ENCODE measurements around the gene NUP62.
"Not testable (repeated sequence)": the region's sequence is repeated elsewhere in the genome, so short reads cannot be mapped to it uniquely, and the experiment has no call there.

Gene NUP62

DNA sequence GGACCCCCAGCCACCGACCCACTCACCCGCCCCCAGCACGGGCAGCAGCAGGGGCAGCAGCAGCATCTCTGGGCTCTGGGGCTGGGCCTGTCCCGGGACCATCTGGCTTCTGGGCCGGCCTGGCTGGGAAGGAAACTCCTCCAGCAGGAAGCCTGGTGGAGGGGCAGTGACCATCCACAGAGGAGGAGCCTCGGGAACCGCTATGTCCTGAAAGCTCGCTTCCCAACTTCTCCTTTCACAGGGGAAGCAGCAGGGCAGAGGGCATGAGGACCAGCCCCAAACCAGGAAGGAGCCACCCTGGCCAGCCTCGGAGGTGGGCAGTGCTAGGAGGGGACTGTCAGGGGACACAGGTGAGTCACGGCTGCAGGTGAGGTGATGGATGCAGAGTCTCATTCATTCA, 31.7 kb upstream of the NUP62 start, which contains the start of gene SIGLEC11:
Gene SIGLEC11, minus strand, starts transcription at position 193 of the 400 bp plus-strand sequence. Its CDS starts 91 bp downstream, at position 102.
- not testable (repeated sequence) for H3K27me3 ChIP-seq (ENCODE audit: control insufficient read depth in 1 of 2, insufficient read depth in 2 of 2, low read length in 2 of 2); H3K9me3 ChIP-seq (ENCODE audit: low read length); H3K4me1 ChIP-seq (ENCODE audit: insufficient read depth, low read length); H3K36me3 ChIP-seq (ENCODE audit: insufficient read depth, low read length); H3K4me3 ChIP-seq (ENCODE audit: low read depth in 1 of 2, low read length in 2 of 2); H3K27ac ChIP-seq (ENCODE audit: low read depth, low read length); H3K9ac ChIP-seq (ENCODE audit: low read length)

DNA sequence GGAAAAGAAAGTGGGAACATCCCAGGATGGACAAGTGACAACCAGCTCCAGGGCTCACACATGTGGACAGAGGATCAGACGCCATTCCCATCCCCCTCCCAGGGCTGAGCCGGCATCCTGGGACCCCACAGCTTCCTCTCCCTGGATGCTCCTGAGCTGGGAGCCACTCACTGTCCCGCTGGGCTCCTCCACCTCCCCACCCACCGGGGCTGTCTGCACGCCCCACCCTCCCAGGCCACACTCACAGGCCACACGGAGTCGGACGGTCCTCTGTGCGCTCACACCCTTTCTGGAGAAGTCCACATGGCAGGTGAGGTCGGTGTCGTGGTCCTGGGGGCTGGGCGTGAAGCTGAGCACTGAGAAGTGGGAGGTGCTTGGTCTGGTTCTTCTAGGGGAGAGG, 30.6 kb upstream of the NUP62 start:
- H3K27me3 ChIP-seq (ENCODE audit: control insufficient read depth in 1 of 2, insufficient read depth in 2 of 2, low read length in 2 of 2); H3K9ac ChIP-seq (ENCODE audit: low read length); H3K36me3 ChIP-seq (ENCODE audit: insufficient read depth, low read length); H3K9me3 ChIP-seq (ENCODE audit: low read length); H3K27ac ChIP-seq (ENCODE audit: low read depth, low read length); H3K4me3 ChIP-seq (ENCODE audit: low read depth in 1 of 2, low read length in 2 of 2); H3K4me1 ChIP-seq (ENCODE audit: insufficient read depth, low read length): not testable (repeated sequence)

DNA sequence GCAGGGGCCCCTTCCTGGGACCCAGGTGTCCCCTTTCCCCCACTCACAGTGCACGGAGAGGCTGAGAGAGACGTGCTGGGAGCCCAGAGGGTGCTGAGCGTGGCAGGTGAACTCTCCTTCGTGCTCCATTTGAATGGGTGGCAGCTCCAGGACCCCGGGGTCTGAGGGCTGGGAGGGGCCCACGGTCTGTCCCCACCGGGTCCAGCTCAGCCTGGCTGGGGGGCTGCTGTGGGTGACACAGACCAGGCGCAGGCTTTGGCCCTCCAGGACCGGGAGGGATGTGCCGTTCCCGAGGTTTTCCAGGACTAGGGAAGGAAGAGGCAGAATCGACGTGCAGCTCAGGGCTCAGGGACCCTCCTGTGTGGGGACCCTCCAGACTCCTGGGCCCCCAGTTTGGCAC, 29.3 kb upstream of the NUP62 start:
- not testable (repeated sequence) for H3K36me3 ChIP-seq (ENCODE audit: insufficient read depth, low read length); H3K9ac ChIP-seq (ENCODE audit: low read length); H3K9me3 ChIP-seq (ENCODE audit: low read length); H3K4me1 ChIP-seq (ENCODE audit: insufficient read depth, low read length); H3K4me3 ChIP-seq (ENCODE audit: low read depth in 1 of 2, low read length in 2 of 2); H3K27ac ChIP-seq (ENCODE audit: low read depth, low read length)
- H3K27me3 ChIP-seq (ENCODE audit: control insufficient read depth in 1 of 2, insufficient read depth in 2 of 2, low read length in 2 of 2), result peaks cover 8 to 11% of the 10 kb centered on the region in 2 donors

GRCh38 chr19:49958144-49958543, 28.8 kb upstream of the NUP62 start:
- H3K9me3 ChIP-seq (ENCODE audit: low read length); H3K4me1 ChIP-seq (ENCODE audit: insufficient read depth, low read length); H3K36me3 ChIP-seq (ENCODE audit: insufficient read depth, low read length); H3K27ac ChIP-seq (ENCODE audit: low read depth, low read length); H3K4me3 ChIP-seq (ENCODE audit: low read depth in 1 of 2, low read length in 2 of 2); H3K9ac ChIP-seq (ENCODE audit: low read length): not testable (repeated sequence)
- peaks cover 8 to 11% of the 10 kb centered on the region in 2 donors for H3K27me3 ChIP-seq (ENCODE audit: control insufficient read depth in 1 of 2, insufficient read depth in 2 of 2, low read length in 2 of 2)

GRCh38 chr19:49957262-49957915, 28.1 kb upstream of the NUP62 start:
- peaks cover 8% of the 10 kb centered on the region for H3K4me1 ChIP-seq (ENCODE audit: insufficient read depth, low read length)
- no peak overlapping the region for H3K4me3 ChIP-seq (ENCODE audit: low read depth in 1 of 2, low read length in 2 of 2)
- H3K36me3 ChIP-seq (ENCODE audit: insufficient read depth, low read length), result no peaks in the 10 kb centered on the region
- H3K27ac ChIP-seq (ENCODE audit: low read depth, low read length), result no peak overlapping the region
- no peaks in the 10 kb centered on the region for H3K9me3 ChIP-seq (ENCODE audit: low read length)
- no peak overlapping the region for H3K9ac ChIP-seq (ENCODE audit: low read length)
- peaks cover 8 to 11% of the 10 kb centered on the region in 2 donors for H3K27me3 ChIP-seq (ENCODE audit: control insufficient read depth in 1 of 2, insufficient read depth in 2 of 2, low read length in 2 of 2)

DNA sequence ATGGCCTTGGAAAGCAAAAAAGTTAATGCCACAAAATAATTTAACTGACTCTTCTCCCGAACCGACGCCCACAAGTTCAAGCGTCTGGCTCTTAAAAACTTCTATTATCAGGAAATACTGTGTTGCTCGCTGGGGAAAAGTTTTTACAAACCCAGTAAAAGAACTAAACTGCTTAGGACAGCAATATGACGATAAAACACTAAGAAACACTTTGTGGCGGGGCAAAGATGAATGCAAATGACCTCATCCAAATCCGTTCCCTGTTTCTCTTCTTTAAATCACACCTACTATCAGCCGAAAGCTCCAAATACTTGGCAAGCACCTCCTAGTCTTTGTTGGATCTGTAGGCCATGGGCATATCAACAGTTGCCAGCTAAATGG, 26.8 kb upstream of the NUP62 start:
- peaks cover 12% of the 10 kb centered on the region for H3K4me1 ChIP-seq (ENCODE audit: insufficient read depth, low read length)
- no peak overlapping the region for H3K4me3 ChIP-seq (ENCODE audit: low read depth in 1 of 2, low read length in 2 of 2)
- H3K9me3 ChIP-seq (ENCODE audit: low read length), result no peaks in the 10 kb centered on the region

GRCh38 chr19:49954933-49955332, 25.6 kb upstream of the NUP62 start:
- Histone ChIP-seq H3K9ac (ENCODE audit: low read length) (no peak overlapping the region), H3K27ac (ENCODE audit: low read depth, low read length) (no peak overlapping the region), H3K4me1 (ENCODE audit: insufficient read depth, low read length) (peaks cover 12% of the 10 kb centered on the region), H3K4me3 (ENCODE audit: low read depth in 1 of 2, low read length in 2 of 2) (no peak overlapping the region), H3K36me3 (ENCODE audit: insufficient read depth, low read length) (no peaks in the 10 kb centered on the region), H3K9me3 (ENCODE audit: low read length) (no peaks in the 10 kb centered on the region), H3K27me3 (ENCODE audit: control insufficient read depth in 1 of 2, insufficient read depth in 2 of 2, low read length in 2 of 2) (peaks cover 8 to 17% of the 10 kb centered on the region in 2 donors)

More for the DNA sequence above, 26.8 kb upstream of the NUP62 start:
- Histone ChIP-seq H3K27me3 (ENCODE audit: control insufficient read depth in 1 of 2, insufficient read depth in 2 of 2, low read length in 2 of 2) (peaks cover 8 to 17% of the 10 kb centered on the region in 2 donors), H3K9ac (ENCODE audit: low read length) (no peak overlapping the region), H3K36me3 (ENCODE audit: insufficient read depth, low read length) (no peaks in the 10 kb centered on the region), H3K27ac (ENCODE audit: low read depth, low read length) (no peak overlapping the region)

- H3K27me3 ChIP-seq (ENCODE audit: control insufficient read depth in 1 of 2, insufficient read depth in 2 of 2, low read length in 2 of 2), result peaks cover 8 to 23% of the 10 kb centered on the region in 2 donors
- no peak overlapping the region for H3K9ac ChIP-seq (ENCODE audit: low read length)
- no peak overlapping the region for H3K4me3 ChIP-seq (ENCODE audit: low read depth in 1 of 2, low read length in 2 of 2)
- no peak overlapping the region for H3K27ac ChIP-seq (ENCODE audit: low read depth, low read length)
- H3K9me3 ChIP-seq (ENCODE audit: low read length), result no peaks in the 10 kb centered on the region
- peaks cover 12% of the 10 kb centered on the region for H3K4me1 ChIP-seq (ENCODE audit: insufficient read depth, low read length)
- no peaks in the 10 kb centered on the region for H3K36me3 ChIP-seq (ENCODE audit: insufficient read depth, low read length)
Observed at GRCh38 chr19:49954092-49954829, 25.0 kb upstream of the NUP62 start.

- Histone ChIP-seq H3K4me3 (ENCODE audit: low read depth in 1 of 2, low read length in 2 of 2) (no peak overlapping the region), H3K4me1 (ENCODE audit: insufficient read depth, low read length) (peaks cover 12% of the 10 kb centered on the region), H3K27ac (ENCODE audit: low read depth, low read length) (no peak overlapping the region), H3K9me3 (ENCODE audit: low read length) (no peaks in the 10 kb centered on the region), H3K9ac (ENCODE audit: low read length) (no peak overlapping the region), H3K36me3 (ENCODE audit: insufficient read depth, low read length) (no peaks in the 10 kb centered on the region), H3K27me3 (ENCODE audit: control insufficient read depth in 1 of 2, insufficient read depth in 2 of 2, low read length in 2 of 2) (peaks cover 8 to 20% of the 10 kb centered on the region in 2 donors)
Observed at GRCh38 chr19:49953416-49953815, 24.1 kb upstream of the NUP62 start.

GRCh38 chr19:49952906-49953305, 23.6 kb upstream of the NUP62 start:
- H3K4me1 ChIP-seq (ENCODE audit: insufficient read depth, low read length), result peaks cover 12% of the 10 kb centered on the region
- peaks cover 8 to 19% of the 10 kb centered on the region in 2 donors for H3K27me3 ChIP-seq (ENCODE audit: control insufficient read depth in 1 of 2, insufficient read depth in 2 of 2, low read length in 2 of 2)
- H3K36me3 ChIP-seq (ENCODE audit: insufficient read depth, low read length), result no peaks in the 10 kb centered on the region
- H3K27ac ChIP-seq (ENCODE audit: low read depth, low read length), result no peak overlapping the region
- no peaks in the 10 kb centered on the region for H3K9me3 ChIP-seq (ENCODE audit: low read length)
- H3K9ac ChIP-seq (ENCODE audit: low read length), result no peak overlapping the region
- no peak overlapping the region for H3K4me3 ChIP-seq (ENCODE audit: low read depth in 1 of 2, low read length in 2 of 2)

DNA sequence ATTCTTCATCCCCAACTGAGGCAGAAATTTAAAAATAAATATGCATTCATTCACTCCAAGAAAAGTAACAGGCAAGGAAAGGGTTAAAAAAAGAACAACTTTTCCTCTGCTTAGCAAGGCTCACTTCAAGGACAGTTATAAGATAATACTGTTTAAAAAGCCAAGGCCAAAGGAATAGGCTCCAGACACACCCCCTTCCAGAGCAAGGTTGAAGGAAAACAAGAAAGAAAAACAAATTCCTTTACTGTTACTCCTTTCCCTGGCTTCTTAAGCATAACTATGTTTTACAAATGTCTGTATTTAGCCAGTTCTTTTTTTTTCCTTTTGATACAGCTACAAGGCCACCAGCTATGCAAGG, 23.2 kb upstream of the NUP62 start:
- no peak overlapping the region for H3K9ac ChIP-seq (ENCODE audit: low read length)
- no peak overlapping the region for H3K27ac ChIP-seq (ENCODE audit: low read depth, low read length)
- no peaks in the 10 kb centered on the region for H3K9me3 ChIP-seq (ENCODE audit: low read length)
- H3K36me3 ChIP-seq (ENCODE audit: insufficient read depth, low read length), result no peaks in the 10 kb centered on the region
- H3K27me3 ChIP-seq (ENCODE audit: control insufficient read depth in 1 of 2, insufficient read depth in 2 of 2, low read length in 2 of 2), result peaks cover 8 to 19% of the 10 kb centered on the region in 2 donors
- no peak overlapping the region for H3K4me3 ChIP-seq (ENCODE audit: low read depth in 1 of 2, low read length in 2 of 2)
- peaks cover 12% of the 10 kb centered on the region for H3K4me1 ChIP-seq (ENCODE audit: insufficient read depth, low read length)
